ENCODE measurements around the gene FARP1.

DNA sequence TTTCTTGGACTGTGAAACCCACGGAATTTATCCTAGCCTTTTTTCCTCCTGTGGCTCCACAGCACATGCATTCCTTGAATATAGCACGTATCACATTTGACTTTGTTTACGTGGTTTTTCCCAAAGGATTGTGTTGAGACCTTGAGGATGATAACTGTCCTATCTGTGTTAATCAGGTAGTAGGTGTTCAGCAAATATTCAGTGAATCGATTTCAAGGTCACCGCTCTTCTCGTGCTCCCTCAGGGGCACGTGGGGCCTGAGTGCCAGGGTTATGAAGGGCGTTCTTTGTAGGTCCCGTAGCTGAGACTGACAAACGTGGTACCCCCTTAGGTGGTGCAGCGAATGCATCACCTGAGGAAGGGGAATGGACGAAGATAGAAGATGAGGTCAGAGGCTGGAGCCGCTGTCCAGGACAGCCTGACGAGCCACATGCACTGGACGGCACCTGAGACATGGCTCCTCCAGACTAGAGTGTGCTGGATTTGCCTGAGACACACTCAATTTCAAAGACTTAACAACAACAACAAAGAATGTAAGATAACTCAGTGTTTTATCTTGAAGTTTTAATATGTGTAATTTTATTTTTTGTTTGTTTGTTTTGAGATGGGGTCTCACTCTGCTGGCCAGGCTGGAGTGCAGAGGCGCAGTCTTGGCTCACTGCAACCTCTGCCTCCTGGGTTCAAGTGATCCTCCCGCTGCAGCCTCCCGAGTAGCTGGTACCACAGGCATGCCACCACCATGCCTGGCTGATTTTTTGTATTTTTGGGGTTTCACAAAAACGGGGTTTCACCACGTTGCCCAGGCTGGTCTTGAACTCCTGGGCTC is 165.4 kb downstream of the FARP1 start:
- TF ChIP-seq CTCF (conservative IDR thresholded peaks at IDR 0.05; ENCODE audit: low read length) (no peak), EZH2phosphoT487 (IDR thresholded peaks at IDR 0.05; ENCODE audit: borderline replicate concordance, low read depth, low read length) (no peak)
